Left lobe of liver (tissue), 2 donors: ENCODE data around the gene GARIN5B. TPM values are rescaled to one million over a fixed set of nuclear protein-coding genes. Genes with fewer than 3 reads are reported as not detected.
A peak's percentile ranks its signal among the peaks of the same experiment; 100 is the strongest.

Source experiments
- ATAC-seq: fragments of 200-7000 bp; cut with Tn5 transposase; one replicate; pipeline ENCODE4 v1.9.1; 2020; ENCODE audit warnings: mild to moderate bottlenecking, moderate library complexity
- DNase-seq: peaks from one replicate; pipeline ENCODE4 v3.0.0-alpha.2; 2020; ENCODE audit warnings: low spot score
- total RNA-seq: library from RNA; stranded (reverse); gene quantifications from one replicate; pipeline ENCODE4 v1.2.1, GENCODE V29; 2021
- donor health status: DM: no; HTN: no; CAD: no; lungs with moderate emphysema.
- donor health status: DM: no; HTN: yes; CAD: no.

The GARIN5B gene
- total RNA-seq, 1 donor from 2014 or later = not detected

- no peak for DNase-seq
- no peak for ATAC-seq
Observed at GRCh38 chr19:55352549-55353145, 10.4 kb downstream of the GARIN5B start.

- DNase-seq = no peak
Observed at GRCh38 chr19:55352040-55352439, 11.0 kb downstream of the GARIN5B start.

DNA sequence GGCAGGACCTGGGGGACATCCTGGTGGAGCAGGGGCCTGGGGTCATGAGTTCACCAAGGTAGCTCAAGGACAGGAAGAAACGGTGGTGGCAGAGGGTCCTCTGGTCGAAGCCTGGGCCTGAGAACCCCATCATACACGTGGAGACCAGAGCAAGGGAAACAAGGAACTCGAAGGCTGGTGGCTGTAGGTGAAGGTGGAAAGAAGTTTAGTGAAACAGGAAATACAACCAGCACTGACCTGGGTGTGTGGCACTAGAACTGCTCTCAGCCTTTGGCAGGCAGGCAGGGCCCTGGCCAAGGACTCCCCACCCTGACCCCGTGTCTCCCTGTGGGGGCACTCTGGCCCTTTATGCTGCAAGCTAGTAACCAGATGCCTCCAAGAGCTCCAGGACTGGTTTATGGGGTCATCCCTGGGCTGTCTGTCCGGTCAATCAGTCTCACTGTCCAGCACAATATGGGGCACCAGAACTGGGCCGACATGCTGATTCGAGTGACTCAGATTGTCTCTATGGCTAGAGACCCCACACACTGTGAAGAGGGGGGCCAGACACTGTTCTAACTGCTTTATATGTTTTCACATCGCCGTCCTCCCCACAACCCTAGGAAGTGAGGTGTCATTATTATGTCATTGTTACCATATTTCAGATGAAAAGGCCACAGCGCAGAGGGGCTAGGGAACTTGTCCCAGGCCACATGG is 12.3 kb downstream of the GARIN5B start:
- no peak for DNase-seq

More at GRCh38 chr19:55352040-55352439, 11.0 kb downstream of the GARIN5B start:
- no peak for ATAC-seq

DNA sequence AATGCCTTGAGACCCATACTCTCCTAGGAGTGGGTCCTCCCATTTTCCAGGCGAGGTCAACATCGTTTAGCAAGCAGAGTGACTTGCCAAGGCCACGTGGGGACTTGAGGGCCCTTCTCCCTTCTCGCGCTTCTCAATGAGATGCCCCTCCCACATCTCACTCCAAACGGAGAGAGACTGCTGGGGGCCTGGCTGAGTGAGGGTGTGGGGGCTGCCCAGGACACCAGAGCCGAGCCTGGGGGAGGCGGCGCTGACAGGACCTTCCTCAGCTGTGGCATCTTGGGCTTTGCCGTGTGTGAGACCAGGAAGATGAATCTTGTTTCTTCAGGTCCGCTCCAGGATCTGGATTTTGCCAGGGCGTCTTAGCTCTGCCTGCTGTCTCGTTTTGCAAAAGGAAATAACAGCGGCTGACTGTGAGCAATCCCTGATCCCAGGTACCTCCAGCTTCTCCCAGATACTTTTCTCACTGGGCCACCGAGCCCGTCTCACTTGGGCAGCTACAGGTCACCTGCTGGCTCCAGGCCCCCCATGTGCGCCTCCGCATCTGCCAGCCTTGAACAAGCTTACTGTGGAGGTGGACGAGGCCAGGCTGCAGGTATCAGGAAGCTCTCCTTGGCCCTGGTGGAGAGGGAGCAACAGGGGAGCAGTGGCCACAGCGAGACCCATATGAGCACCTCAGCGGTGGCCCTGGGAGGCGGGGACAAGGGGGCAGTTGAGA is 14.6 kb downstream of the GARIN5B start:
- no peak for ATAC-seq
- no peak for DNase-seq

More for the DNA sequence above, 12.3 kb downstream of the GARIN5B start:
- no peak for ATAC-seq

DNA sequence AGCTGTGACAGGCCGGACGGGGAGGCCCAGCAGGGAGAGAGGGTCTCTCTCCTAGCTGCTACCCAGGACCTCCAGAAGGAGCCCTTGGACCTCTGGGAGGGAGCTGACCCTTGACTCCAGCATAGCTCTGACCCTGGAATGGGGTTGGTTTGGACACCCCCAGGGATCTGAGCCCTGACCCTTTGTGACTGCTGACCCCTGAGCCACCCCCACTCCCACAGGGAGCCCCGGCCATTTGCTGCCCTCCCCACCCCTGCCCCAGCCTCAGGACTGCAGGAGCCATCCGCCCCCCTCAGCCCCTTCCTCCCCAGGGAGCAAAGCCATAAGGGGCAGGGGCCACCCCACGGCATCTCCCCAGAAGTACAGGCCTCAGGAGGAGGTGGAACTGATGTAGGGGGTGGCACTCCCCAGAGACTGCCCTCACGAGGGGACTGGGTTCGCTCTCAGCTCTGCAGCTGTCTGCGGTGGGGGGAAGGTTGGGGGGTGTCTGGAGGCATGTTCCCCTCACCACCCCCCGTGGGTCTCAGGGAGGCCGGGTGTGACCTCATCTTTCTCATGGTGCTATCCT is 15.5 kb downstream of the GARIN5B start:
- ATAC-seq (no peak), DNase-seq (no peak)

- no peak for DNase-seq
Observed at GRCh38 chr19:55346725-55347441, 16.2 kb downstream of the GARIN5B start.

DNA sequence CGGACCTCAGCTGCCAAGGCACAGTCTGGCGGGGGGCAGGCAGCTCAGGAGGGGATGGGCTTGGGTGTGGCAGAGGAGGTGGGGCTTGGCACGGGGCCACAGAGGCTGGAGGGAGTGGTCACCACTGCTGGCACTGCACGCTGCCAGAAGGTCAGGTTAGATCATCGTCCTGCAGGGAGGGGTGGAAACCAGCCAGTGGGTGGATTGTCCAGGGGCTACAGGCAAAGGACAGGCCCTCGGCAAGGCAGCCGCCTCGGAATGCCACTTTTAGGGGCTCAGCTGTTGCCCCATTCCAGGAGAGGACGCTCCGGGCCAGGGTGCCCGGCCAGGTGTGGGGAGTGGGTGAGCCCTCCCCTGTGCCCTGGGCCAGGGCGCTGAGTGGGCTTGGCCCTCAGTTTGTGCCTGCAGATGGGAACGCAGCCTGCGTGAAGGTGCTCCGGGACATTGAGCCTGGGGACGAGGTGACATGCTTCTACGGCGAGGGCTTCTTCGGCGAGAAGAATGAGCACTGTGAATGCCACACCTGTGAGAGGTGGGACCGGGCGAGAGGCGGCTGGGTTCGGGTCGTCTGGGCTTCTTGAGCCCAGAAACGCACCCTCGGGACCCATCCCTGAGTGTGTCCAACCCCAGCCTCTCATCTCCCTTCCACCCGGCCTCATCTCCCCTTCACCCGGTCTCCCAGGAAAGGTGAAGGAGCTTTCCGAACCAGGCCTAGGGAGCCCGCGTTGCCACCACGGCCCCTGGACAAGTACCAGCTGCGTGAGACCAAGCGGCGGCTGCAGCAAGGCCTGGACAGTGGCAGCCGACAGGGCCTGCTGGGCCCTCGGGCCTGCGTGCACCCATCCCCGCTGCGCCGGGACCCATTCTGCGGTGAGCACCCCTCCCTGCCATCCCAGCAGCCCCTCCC is 17.0 kb downstream of the GARIN5B start:
- DNase-seq (no peak), ATAC-seq (peak; percentile 18)

More at GRCh38 chr19:55346725-55347441, 16.2 kb downstream of the GARIN5B start:
- ATAC-seq = no peak

DNA sequence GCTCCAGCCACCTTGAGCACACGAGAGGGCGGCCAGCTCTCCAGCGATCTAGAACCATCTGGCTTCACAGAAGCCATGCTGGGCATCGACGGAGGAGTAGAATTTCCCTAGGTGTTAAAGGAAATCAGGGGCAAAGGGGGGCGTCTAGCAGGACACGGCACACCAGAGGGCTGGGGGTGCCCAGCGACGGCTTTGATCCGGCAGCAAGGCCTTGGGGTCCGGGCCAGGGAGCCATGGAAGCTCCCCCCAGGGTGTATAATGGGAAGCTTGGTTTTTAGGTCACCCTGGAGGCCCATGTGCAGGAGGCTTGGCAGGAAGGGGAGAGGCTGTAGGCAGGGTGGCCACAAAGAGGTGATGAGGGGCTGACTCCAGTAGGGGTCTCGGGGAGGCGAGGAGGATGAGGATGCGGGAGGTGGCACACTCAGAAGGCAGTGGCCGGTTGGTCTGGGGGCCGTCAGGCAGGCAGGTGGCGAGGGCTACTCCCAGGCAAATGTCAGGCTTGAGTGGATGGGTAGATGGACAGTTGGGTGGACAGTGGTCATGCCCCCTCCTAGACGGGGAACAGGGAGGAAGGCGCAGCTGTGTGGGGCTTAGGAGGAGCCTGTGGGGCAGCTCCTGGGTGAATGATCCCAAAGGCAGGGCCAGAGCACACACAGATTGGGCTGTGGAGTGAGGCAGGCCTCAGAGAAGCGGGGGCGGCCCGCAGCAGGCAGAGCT is 17.8 kb downstream of the GARIN5B start:
- ATAC-seq = no peak
- no peak for DNase-seq

- ATAC-seq (no peak), DNase-seq (no peak)
Observed at GRCh38 chr19:55344444-55344843, 18.6 kb downstream of the GARIN5B start.

DNA sequence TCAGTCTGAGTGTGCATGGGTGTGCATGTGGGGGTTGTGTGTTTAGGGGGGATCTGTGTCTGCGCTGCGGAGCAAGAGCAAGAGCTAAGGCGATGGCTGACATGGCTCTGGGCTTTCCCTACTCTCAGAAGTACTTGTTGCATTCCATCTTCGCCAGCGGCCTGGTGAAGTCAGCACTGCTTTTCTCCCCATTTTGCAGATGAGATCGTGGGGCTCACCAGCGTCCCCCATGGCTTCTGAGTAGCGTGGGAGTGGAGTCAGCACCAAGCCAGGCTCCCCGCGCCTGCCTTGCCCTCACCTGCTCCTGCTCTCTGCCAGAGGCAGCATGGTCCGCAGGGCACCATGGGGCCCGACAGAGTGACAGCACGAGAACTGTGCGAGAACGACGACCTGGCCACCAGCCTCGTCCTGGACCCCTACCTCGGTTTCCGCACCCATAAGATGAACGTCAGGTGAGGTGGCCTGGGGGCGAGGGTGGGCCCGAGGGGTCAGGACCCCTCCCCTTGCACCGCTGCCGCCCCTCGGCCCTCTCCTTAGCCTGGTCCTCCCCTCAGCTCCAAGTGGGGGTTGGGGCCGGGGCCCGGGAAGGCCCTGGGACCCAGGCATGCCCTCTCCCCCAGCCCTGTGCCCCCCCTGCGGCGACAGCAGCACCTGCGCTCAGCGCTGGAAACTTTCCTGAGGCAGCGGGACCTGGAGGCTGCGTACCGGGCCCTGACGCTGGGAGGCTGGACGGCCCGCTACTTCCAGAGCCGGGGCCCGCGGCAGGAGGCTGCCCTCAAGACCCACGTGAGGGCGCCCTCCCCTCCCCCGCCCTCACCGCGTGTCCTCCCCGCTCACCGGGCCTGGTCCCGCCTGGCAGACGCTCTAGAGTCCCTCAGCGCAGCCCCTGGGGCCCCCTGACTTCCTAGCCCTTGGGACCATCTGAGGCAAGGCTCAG is 21.2 kb downstream of the GARIN5B start:
- no peak for ATAC-seq
- DNase-seq = no peak

- ATAC-seq (no peak), DNase-seq (no peak)
Observed at GRCh38 chr19:55341171-55341588, 21.9 kb downstream of the GARIN5B start.

DNA sequence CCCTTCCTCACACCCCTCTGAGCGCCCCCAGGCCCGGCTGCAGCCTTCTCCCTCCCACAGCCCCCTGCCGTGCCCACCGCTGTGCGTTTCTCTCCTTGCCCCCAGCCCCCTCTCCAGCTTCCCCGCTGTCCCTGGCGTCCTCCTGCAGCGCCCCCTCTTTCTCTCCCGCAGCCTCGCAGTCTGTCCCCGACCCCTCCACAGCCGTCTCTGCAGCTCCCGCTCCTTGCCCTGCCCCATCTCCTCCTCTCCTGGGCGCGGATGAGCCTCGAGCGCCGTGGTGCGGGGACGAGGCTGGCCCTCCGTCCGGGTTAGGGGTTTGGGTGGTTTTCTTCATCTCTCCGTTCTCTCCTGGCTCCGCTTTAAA is 22.3 kb downstream of the GARIN5B start:
- ATAC-seq (no peak), DNase-seq (no peak)

DNA sequence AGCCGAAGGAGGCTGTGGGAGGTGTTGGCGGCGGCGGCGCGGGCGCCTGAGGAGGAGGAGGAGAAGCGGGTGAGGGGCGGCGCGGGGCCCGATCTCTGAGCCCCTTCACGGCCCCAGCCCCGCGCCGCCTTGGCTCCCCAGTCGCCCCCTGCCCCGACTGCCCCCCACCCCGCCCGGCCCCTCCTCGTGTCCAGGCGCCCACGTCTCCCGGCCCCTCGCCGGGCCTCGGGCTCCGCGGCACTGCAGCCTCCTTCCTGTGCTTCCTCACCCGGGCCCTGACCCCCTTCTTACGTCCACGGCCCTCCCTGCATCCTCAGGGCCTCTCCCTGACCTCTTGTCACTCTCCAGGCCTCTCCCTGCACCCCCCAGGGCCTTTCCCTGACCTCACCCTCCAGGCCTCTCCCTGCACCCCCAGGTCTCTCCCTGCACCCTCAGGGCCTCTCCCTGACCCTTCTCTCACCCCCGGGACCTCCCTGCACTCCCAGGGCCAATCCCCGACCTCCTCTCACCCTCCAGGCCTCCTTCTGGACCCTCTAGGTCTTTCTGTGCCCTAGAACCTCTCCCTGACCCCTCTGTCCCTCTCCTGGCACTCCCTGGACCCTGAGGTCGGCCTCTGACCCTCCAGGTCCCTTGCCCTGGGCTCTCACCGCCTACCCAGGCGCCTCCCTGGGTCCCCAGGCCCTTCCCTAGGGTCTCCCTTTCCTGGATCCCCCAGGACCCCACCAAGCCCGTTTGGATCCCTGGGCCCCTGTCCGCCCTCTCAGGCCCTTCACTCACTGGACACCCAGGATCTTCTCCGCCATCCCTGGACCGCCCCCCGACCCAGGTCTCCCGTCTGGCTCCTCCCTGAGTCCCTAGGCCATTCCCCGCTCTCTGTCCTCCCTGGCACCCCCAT is 22.9 kb downstream of the GARIN5B start:
- ATAC-seq = no peak
- peak; percentile 58 for DNase-seq

DNA sequence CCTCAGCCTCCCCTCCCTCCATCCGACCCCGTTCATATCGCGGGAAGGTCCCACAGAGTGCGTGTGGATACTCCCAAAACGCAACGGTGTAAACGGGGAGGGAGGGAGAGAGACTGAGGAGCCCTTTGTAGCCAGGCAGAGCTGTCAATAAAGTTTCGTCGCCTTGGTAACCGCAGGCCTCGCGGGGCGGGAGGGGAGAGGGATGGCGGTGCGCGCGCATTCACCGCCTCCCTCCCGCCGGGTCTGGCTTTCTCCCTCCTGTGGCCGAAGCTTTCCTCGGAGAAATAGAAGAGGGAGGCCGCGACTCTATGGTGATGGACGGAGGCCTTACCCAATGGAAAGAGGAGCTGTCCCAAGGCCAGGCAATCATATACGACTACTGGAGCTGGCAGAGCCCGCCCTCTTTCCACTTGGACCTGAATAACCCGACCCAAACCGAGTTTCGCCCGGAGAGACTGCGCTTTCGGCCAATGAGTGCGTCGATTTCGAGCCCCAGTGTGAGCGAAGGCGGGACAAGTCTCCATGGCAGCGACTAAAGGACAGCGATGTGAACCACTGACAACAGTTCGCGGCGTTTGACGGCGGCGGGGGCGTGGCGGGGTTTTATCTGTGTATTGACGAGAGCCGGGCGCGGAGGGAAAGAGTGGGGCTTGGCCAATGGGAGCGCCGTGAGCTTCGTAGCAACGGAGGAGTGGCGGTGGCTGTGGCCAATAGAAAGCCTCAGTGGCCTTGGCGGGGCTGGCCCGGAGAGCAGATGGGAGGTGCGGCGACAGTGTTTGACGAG is 23.8 kb downstream of the GARIN5B start, which contains the start of gene KMT5C:
KMT5C (plus strand) TSS at position 772 of the 784 bp plus-strand sequence. CDS start 2,061 bp downstream, outside the sequence.
- ATAC-seq (peak; percentile 86), DNase-seq (peak; percentile 100)

GRCh38 chr19:55336101-55336500 is 27.0 kb downstream of the GARIN5B start:
- ATAC-seq = no peak

DNA sequence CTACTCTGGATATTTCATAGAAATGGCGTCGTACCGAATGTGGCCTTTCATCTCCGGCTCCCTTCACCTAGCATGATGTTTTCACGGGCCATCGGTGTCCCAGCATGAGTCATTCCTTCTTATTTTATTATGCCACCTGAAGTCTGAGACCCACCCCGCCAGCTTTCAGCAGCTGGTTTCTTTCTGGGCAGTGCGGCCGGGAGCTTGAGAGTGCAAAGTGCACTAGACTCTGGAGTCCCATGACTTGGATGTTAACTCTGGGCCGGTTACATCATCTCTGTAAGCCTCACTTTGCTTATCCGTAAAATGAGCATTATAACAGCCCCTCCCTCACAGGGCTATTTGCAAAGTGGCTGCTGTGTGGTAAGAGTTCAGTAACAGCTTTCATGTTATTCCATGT is 29.2 kb downstream of the GARIN5B start:
- DNase-seq = no peak
- peak; percentile 57 for ATAC-seq

More at GRCh38 chr19:55336101-55336500, 27.0 kb downstream of the GARIN5B start:
- DNase-seq = no peak
